IMR-90 (cell line): ENCODE measurements around the gene OSCP1. TPM values are rescaled to one million over a fixed set of nuclear protein-coding genes. Genes with fewer than 3 reads are reported as not detected.

Source experiments
- ATAC-seq: fragments of 200-7000 bp; cut with Tn5 transposase; 2 replicates; pipeline ENCODE4 v1.9.1; 2020; ENCODE audit warnings: low read depth, mild to moderate bottlenecking, moderate library complexity
- BruUV-seq: library from RNA; stranded (reverse); fragments of 400-500 nt; replicated peaks from 2 replicates; lab custom pipeline; 2021; lab: Mats Ljungman, UMichigan
- CTCF ChIA-PET: fragments of 300-600 bp; formaldehyde crosslinking; extraction: SDS; loops from one replicate; lab custom pipeline; 2021; ENCODE audit warnings: antibody characterized with exemption; lab: Yijun Ruan, JAX
- POLR2A ChIA-PET: fragments of 300-600 bp; sonication (Branson Sonifier 250); formaldehyde crosslinking; loops from one replicate; lab custom pipeline; 2022; ENCODE audit warnings: antibody characterized with exemption; ENCODE audit not compliant: unreplicated experiment; lab: Charles Lee
- DNase-seq: peaks from one replicate; pipeline ENCODE4 v3.0.0; 2013
- H2AFZ ChIP-seq: replicated peaks from 2 replicates; pipeline ENCODE3; 2013; ENCODE audit warnings: low read length, mild to moderate bottlenecking; ENCODE audit not compliant: poor library complexity
- H2AK5ac ChIP-seq: 2 replicates; pipeline ENCODE4 v1.6.1; 2013; ENCODE audit warnings: low read depth, low read length, inconsistent platforms
- H2AK9ac ChIP-seq: replicated peaks from 2 replicates; pipeline ENCODE3; 2013; ENCODE audit warnings: mild to moderate bottlenecking, low read depth, low read length, moderate library complexity; ENCODE audit not compliant: poor library complexity
- H2BK120ac ChIP-seq: 2 replicates; pipeline ENCODE4 v1.6.1; 2013; ENCODE audit warnings: low read depth, low read length, inconsistent platforms
- H2BK15ac ChIP-seq: 3 replicates; pipeline ENCODE4 v1.6.1; 2013; ENCODE audit warnings: low read depth, low read length, inconsistent platforms
- H2BK20ac ChIP-seq: 2 replicates; pipeline ENCODE4 v1.6.1; 2013; ENCODE audit warnings: low read depth, mild to moderate bottlenecking, inconsistent platforms, low read length, moderate library complexity
- H2BK5ac ChIP-seq: 2 replicates; pipeline ENCODE4 v1.6.1; 2013; ENCODE audit warnings: mild to moderate bottlenecking, low read depth, low read length, inconsistent platforms; ENCODE audit not compliant: poor library complexity, severe bottlenecking
- H3K14ac ChIP-seq: replicated peaks from 2 replicates; pipeline ENCODE4 v1.6.1; 2013; ENCODE audit warnings: low read depth, low read length, inconsistent platforms
- H3K18ac ChIP-seq: 2 replicates; pipeline ENCODE4 v1.6.1; 2013; ENCODE audit warnings: low read depth, low read length, control low read depth
- H3K23ac ChIP-seq: 2 replicates; pipeline ENCODE4 v1.6.1; 2013; ENCODE audit warnings: low read depth, low read length, inconsistent platforms
- H3K27ac ChIP-seq: 2 replicates; pipeline ENCODE4 v1.5.1; 2013; ENCODE audit warnings: mild to moderate bottlenecking, control low read depth, low read length; ENCODE audit not compliant: insufficient read depth
- H3K27me3 ChIP-seq: 2 replicates; pipeline ENCODE4 v1.6.1; 2013; ENCODE audit warnings: low read length; ENCODE audit not compliant: control insufficient read depth, insufficient read depth
- H3K36me3 ChIP-seq: 2 replicates; pipeline ENCODE4 v1.6.1; 2013; ENCODE audit warnings: low read length, mixed read lengths; ENCODE audit not compliant: control insufficient read depth, insufficient read depth
- H3K4ac ChIP-seq: 2 replicates; pipeline ENCODE4 v1.6.1; 2013; ENCODE audit warnings: low read depth, low read length, inconsistent platforms
- H3K4me1 ChIP-seq: 2 replicates; pipeline ENCODE4 v1.6.1; 2013; ENCODE audit warnings: low read length, mixed read lengths; ENCODE audit not compliant: control insufficient read depth, insufficient read depth
- H3K4me2 ChIP-seq: 2 replicates; pipeline ENCODE4 v1.6.1; 2013; ENCODE audit warnings: low read depth, mild to moderate bottlenecking, control low read depth, low read length, moderate library complexity
- H3K4me3 ChIP-seq: 2 replicates; pipeline ENCODE4 v1.5.1; 2013; ENCODE audit warnings: low read depth, mild to moderate bottlenecking, control low read depth, low read length, moderate library complexity; ENCODE audit not compliant: insufficient read depth
- H3K56ac ChIP-seq: 2 replicates; pipeline ENCODE4 v1.6.1; 2013; ENCODE audit warnings: low read length, inconsistent platforms; ENCODE audit not compliant: insufficient read depth; ENCODE audit errors: extremely low read depth
- H3K79me1 ChIP-seq, 2 experiments: 2 replicates each; pipeline ENCODE4 v1.6.1; 2013; ENCODE audit warnings: low read length in 2 of 2, inconsistent platforms in 1 of 2, low read depth in 1 of 2
- H3K9ac ChIP-seq: 2 replicates; pipeline ENCODE4 v1.6.1; 2013; ENCODE audit warnings: low read depth, low read length, control low read depth
- H3K9me1 ChIP-seq: 2 replicates; pipeline ENCODE4 v1.6.1; 2013; ENCODE audit warnings: low read length, inconsistent platforms; ENCODE audit not compliant: insufficient read depth
- H3K9me3 ChIP-seq: 2 replicates; pipeline ENCODE4 v1.6.1; 2013; ENCODE audit warnings: low read length; ENCODE audit not compliant: control insufficient read depth, insufficient read depth
- H4K20me1 ChIP-seq: 2 replicates; pipeline ENCODE4 v1.6.1; 2013; ENCODE audit warnings: low read length, inconsistent platforms; ENCODE audit not compliant: insufficient read depth
- H4K5ac ChIP-seq: 2 replicates; pipeline ENCODE4 v1.6.1; 2013; ENCODE audit warnings: mild to moderate bottlenecking, low read depth, low read length, control low read depth
- H4K8ac ChIP-seq, 2 experiments: 2 replicates each; pipeline ENCODE4 v1.6.1; 2013; ENCODE audit warnings: low read depth in 2 of 2, low read length in 2 of 2, control low read depth in 1 of 2, inconsistent platforms in 1 of 2
- H4K91ac ChIP-seq: 2 replicates; pipeline ENCODE4 v1.6.1; 2013; ENCODE audit warnings: low read depth, low read length, inconsistent platforms; ENCODE audit not compliant: insufficient read depth
- RAD21 ChIP-seq: IDR thresholded peaks from 2 replicates; pipeline ENCODE4 v1.6.1; 2012; ENCODE audit warnings: low read length, improper control_type of control experiment
- WGBS, 2 experiments: methylation state at CpG; one replicate each; pipeline versions ENCODE4 v1.1.5 to v1.1.7; 2013; ENCODE audit warnings: missing lambda C conversion rate in 2 of 2; ENCODE audit not compliant: insufficient read length in 1 of 2; ENCODE audit errors: extremely low coverage in 2 of 2; 5-methylcytosine and 5-hydroxymethylcytosine counted together
- dilution Hi-C: fragments of 300-500 bp; cut with HindIII; formaldehyde crosslinking; loops from one replicate; pipeline ENCODE4 v1.14.3; 2018; ENCODE audit warnings: low sequenced_read_pairs; ENCODE audit not compliant: unreplicated experiment
- in situ Hi-C: fragments of 300-500 bp; cut with MboI; formaldehyde crosslinking; loops from 3 replicates; pipeline ENCODE4 v1.14.3; 2019; ENCODE audit warnings: low sequenced_read_pairs, inconsistent platforms, mixed read lengths
- intact Hi-C: fragments of 100-400 bp; cut with micrococcal nuclease; formaldehyde crosslinking; loops from 2 replicates; pipeline ENCODE4 v1.10.0; 2022
- polyA plus RNA-seq, 3 experiments: library from polyadenylated mRNA; depleted of rRNA; stranded (reverse); fragments of >200 nt; gene quantifications; 2 replicates each; pipeline ENCODE4 v1.2.3, GENCODE V29; 2012; ENCODE audit warnings: low replicate concordance in 1 of 3
- total RNA-seq: library from RNA; depleted of rRNA; stranded (reverse); fragments of >200 nt; gene quantifications from 2 replicates; pipeline ENCODE4 v1.2.3, GENCODE V29; 2012

Gene OSCP1
- total and polyA plus RNA-seq, 2 of the 4 experiments (the other 2 are of a cell fraction): 7.8 to 11.8 TPM

DNA sequence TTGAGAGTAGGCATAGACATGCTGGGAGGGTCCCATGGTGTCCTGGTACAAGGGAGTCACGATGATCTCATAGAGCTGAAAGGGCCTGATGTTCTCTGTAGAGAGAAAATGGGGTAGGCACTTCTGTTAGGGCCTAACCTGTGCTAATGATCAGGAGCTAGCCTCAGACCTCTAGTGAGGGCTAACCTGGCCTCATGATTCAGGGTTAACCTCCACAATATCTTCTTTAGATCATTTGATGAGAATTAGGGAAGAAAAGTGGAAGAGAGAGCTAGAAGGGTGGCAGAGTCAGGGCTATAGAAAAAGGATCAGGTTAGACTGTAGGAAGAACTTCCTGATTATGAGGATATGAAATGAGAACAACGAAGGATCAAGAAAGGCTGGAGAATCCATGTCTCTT, 18.9 kb upstream of the OSCP1 start:
- Histone ChIP-seq H3K18ac (no peak overlapping the region), H3K79me1 (no peaks in the 10 kb centered on the region), H3K9me3 (no peaks in the 10 kb centered on the region), H2BK5ac (no peak overlapping the region), H3K56ac (no peak overlapping the region), H2BK20ac (no peak overlapping the region), H3K27ac (no peak overlapping the region), H4K8ac (no peak overlapping the region), H3K36me3 (no peaks in the 10 kb centered on the region), H3K23ac (no peak overlapping the region), H2AFZ (no peak overlapping the region), H4K5ac (no peak overlapping the region), H3K14ac (no peak overlapping the region), H3K4me3 (no peak overlapping the region), H2AK5ac (no peak overlapping the region), H3K27me3 (peaks cover 14% of the 10 kb centered on the region), H2BK15ac (no peak overlapping the region), H3K4ac (no peak overlapping the region), H3K4me1 (peaks cover 3% of the 10 kb centered on the region), H4K20me1 (no peaks in the 10 kb centered on the region), H3K4me2 (no peak overlapping the region), H2BK120ac (no peak overlapping the region), H3K9ac (no peak overlapping the region), H2AK9ac (no peak overlapping the region), H4K91ac (no peak overlapping the region), H3K9me1 (peaks cover 3% of the 10 kb centered on the region; the same call in 1 of the 2 replicates)
- no peak for DNase-seq
- no TSS peak for BruUV-seq
- ChIA-PET CTCF (no interaction called here), POLR2A (no interaction called here)
- no peak for TF ChIP-seq RAD21
- dilution Hi-C loops: no loop called here
- in situ Hi-C loops: loop anchor here (25.0 kb wide), 1 partner anchor 1543 kb away; the partner anchor contains the start of genes FHL3 and UTP11
- 0% methylated on average over 1 of the region's 2 CpGs; no CpG with 5 or more reads in 1 of the 2 experiments for WGBS, 2 experiments
- no peak for ATAC-seq
- intact Hi-C loops: no loop called here
